ENCODE measurements around the gene MAN1A2. TPM values are rescaled to one million over a fixed set of nuclear protein-coding genes. Genes with fewer than 3 reads are reported as not detected.

MAN1A2 gene
- total and polyA plus RNA-seq, 9 of the 15 experiments (the other 6 are each of a cell fraction or from before 2014, with no cell fraction given), result 4.2 to 38.4 (median 18.7) TPM

DNA sequence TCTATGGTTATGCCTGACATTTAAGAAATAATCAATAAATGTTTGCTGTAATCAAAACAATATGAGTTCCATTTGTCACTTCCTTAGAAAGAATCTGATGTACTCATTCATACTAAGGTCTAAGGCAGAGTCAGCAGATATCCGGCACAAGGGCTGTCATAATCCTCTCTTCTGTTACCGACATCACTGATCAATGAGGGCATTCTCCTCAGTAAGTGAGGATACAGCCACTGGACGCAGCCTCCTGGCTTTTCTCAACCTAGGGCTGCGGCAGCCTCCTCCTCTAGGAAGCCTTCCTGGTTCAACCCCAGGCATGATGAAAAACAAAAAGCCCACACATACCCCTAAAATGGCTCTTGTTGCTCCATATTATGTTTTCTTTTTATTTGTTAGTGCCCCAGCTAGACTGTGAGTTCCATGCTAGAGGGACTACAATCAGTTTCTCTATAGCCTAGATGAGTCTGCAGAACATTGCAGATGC is 197.9 kb downstream of the MAN1A2 start:
- H3K9me3 ChIP-seq (replicated peaks; ENCODE audit: control insufficient read depth, insufficient read depth, low read depth, low read length), result no peaks in the 10 kb centered on the region
- H4K20me1 ChIP-seq (replicated peaks; ENCODE audit: control insufficient read depth, insufficient read depth, low read length), result no peaks in the 10 kb centered on the region
- no peak overlapping the region for H3K9ac ChIP-seq (ENCODE audit: insufficient read depth in 1 of 2, low read depth in 2 of 2, low read length in 2 of 2)
- no TSS peak for BruUV-seq (replicated peaks)
- ATAC-seq (no peak), FAIRE-seq (no peak), DNase-seq (ENCODE audit: extremely low read depth in 1 of 4, low spot score in 3 of 4) (no peak)
- CTCF ChIA-PET (ENCODE audit: low intra/inter-chr PET ratio), result no interaction called here
- H3K9me1 ChIP-seq (ENCODE audit: control insufficient read depth, insufficient read depth, low read length), result no peaks in the 10 kb centered on the region
- no peak overlapping the region for H3K27ac ChIP-seq (ENCODE audit: extremely low read depth, low read depth, low read length)
- POLR2A ChIA-PET, result interaction anchor here (0.6 to 2.2 kb wide), 3 partner anchors 10 to 91 kb away, joined by 3 to 6 read pairs (median 5); no protein-coding TSS in a partner anchor
- intact Hi-C loops (cut with micrococcal nuclease), result no loop called here
- no peaks in the 10 kb centered on the region for H3K27me3 ChIP-seq (ENCODE audit: control insufficient read depth in 2 of 2, insufficient read depth in 2 of 2, low read length in 2 of 2)
- no peak overlapping the region for H3K4me2 ChIP-seq (ENCODE audit: insufficient read depth, low read length)
- H3K4me1 ChIP-seq (replicated peaks in 1 of 2; ENCODE audit: control insufficient read depth in 2 of 2, insufficient read depth in 2 of 2, low read length in 2 of 2), result peaks cover 10 to 16% of the 10 kb centered on the region in 2 experiments
- no peaks in the 10 kb centered on the region for H3K36me3 ChIP-seq (ENCODE audit: control insufficient read depth, insufficient read depth, low read length)
- H3K4me3 ChIP-seq, result no peak overlapping the region
- H2AFZ ChIP-seq (ENCODE audit: low read depth, low read length), result peak overlapping the region; percentile 61
- in situ Hi-C loops (cut with MboI), result no loop called here
- no peaks in the 10 kb centered on the region for H3K79me2 ChIP-seq (ENCODE audit: control insufficient read depth, insufficient read depth, low read length)
- WGBS (ENCODE audit: insufficient coverage, low coverage, missing lambda C conversion rate), result 43% methylated on average over 4 of the region's 4 CpGs
- TF ChIP-seq, protein P1, sequence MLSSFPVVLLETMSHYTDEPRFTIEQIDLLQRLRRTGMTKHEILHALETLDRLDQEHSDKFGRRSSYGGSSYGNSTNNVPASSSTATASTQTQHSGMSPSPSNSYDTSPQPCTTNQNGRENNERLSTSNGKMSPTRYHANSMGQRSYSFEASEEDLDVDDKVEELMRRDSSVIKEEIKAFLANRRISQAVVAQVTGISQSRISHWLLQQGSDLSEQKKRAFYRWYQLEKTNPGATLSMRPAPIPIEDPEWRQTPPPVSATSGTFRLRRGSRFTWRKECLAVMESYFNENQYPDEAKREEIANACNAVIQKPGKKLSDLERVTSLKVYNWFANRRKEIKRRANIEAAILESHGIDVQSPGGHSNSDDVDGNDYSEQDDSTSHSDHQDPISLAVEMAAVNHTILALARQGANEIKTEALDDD (IDR thresholded peaks at IDR 0.05), result no peak
- TF ChIP-seq GATA2 (CRISPR knock-in tag; IDR thresholded peaks at IDR 0.05), result 0 out of 2 replicates have a peak, but pooled peaks have one; percentile 1
- peak; percentile 46 for TF ChIP-seq RBM25 (IDR thresholded peaks at IDR 0.05; ENCODE audit: low read depth, low read length, severe bottlenecking)
- TF ChIP-seq, protein P2, sequence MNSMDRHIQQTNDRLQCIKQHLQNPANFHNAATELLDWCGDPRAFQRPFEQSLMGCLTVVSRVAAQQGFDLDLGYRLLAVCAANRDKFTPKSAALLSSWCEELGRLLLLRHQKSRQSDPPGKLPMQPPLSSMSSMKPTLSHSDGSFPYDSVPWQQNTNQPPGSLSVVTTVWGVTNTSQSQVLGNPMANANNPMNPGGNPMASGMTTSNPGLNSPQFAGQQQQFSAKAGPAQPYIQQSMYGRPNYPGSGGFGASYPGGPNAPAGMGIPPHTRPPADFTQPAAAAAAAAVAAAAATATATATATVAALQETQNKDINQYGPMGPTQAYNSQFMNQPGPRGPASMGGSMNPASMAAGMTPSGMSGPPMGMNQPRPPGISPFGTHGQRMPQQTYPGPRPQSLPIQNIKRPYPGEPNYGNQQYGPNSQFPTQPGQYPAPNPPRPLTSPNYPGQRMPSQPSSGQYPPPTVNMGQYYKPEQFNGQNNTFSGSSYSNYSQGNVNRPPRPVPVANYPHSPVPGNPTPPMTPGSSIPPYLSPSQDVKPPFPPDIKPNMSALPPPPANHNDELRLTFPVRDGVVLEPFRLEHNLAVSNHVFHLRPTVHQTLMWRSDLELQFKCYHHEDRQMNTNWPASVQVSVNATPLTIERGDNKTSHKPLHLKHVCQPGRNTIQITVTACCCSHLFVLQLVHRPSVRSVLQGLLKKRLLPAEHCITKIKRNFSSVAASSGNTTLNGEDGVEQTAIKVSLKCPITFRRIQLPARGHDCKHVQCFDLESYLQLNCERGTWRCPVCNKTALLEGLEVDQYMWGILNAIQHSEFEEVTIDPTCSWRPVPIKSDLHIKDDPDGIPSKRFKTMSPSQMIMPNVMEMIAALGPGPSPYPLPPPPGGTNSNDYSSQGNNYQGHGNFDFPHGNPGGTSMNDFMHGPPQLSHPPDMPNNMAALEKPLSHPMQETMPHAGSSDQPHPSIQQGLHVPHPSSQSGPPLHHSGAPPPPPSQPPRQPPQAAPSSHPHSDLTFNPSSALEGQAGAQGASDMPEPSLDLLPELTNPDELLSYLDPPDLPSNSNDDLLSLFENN (IDR thresholded peaks at IDR 0.05; ENCODE audit: low read depth in 2 of 2, low read length in 2 of 2), result no peak
- TF ChIP-seq BRD9 (IDR thresholded peaks at IDR 0.05; ENCODE audit: low read depth, partially characterized antibody), result no peak
- TF ChIP-seq, protein P3, sequence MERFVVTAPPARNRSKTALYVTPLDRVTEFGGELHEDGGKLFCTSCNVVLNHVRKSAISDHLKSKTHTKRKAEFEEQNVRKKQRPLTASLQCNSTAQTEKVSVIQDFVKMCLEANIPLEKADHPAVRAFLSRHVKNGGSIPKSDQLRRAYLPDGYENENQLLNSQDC (CRISPR knock-in tag; IDR thresholded peaks at IDR 0.05), result no peak
- no peak for TF ChIP-seq RHOXF2B (CRISPR knock-in tag; conservative IDR thresholded peaks at IDR 0.05)
- TF ChIP-seq, protein P4, sequence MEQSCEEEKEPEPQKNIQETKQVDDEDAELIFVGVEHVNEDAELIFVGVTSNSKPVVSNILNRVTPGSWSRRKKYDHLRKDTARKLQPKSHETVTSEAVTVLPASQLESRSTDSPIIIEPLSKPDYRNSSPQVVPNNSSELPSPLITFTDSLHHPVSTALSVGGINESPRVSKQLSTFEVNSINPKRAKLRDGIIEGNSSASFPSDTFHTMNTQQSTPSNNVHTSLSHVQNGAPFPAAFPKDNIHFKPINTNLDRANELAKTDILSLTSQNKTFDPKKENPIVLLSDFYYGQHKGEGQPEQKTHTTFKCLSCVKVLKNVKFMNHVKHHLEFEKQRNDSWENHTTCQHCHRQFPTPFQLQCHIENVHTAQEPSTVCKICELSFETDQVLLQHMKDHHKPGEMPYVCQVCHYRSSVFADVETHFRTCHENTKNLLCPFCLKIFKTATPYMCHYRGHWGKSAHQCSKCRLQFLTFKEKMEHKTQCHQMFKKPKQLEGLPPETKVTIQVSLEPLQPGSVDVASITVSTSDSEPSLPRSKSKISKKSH (CRISPR knock-in tag; IDR thresholded peaks at IDR 0.05), result no peak
- TF ChIP-seq MAFG (tag; conservative IDR thresholded peaks at IDR 0.05), result 0 out of 2 replicates have a peak, but pooled peaks have one; percentile 17
- TF ChIP-seq, protein P5, sequence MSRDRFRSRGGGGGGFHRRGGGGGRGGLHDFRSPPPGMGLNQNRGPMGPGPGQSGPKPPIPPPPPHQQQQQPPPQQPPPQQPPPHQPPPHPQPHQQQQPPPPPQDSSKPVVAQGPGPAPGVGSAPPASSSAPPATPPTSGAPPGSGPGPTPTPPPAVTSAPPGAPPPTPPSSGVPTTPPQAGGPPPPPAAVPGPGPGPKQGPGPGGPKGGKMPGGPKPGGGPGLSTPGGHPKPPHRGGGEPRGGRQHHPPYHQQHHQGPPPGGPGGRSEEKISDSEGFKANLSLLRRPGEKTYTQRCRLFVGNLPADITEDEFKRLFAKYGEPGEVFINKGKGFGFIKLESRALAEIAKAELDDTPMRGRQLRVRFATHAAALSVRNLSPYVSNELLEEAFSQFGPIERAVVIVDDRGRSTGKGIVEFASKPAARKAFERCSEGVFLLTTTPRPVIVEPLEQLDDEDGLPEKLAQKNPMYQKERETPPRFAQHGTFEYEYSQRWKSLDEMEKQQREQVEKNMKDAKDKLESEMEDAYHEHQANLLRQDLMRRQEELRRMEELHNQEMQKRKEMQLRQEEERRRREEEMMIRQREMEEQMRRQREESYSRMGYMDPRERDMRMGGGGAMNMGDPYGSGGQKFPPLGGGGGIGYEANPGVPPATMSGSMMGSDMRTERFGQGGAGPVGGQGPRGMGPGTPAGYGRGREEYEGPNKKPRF (IDR thresholded peaks at IDR 0.05; ENCODE audit: low read depth, low read length), result no peak
- TF ChIP-seq MXI1 (IDR thresholded peaks at IDR 0.05; ENCODE audit: low read depth, low read length), result no peak
- TF ChIP-seq NR2C2 (CRISPR knock-in tag; IDR thresholded peaks at IDR 0.05), result no peak
- 0 out of 2 replicates have a peak, but pooled peaks have one; percentile 6 for TF ChIP-seq NR2C2 (tag; IDR thresholded peaks at IDR 0.05)
- no peak for TF ChIP-seq TSC22D4 (tag; IDR thresholded peaks at IDR 0.05)

Data from K562 (cell line).